Common myeloid progenitor, CD34-positive (primary cell): ENCODE data around the gene FAM184A.

Experiments used
- CTCF ChIA-PET: fragments of 350-600 bp; sonication (Branson Sonifier 250); formaldehyde crosslinking; loops from one replicate; lab custom pipeline; 2021; ENCODE audit warnings: antibody characterized with exemption; lab: Charles Lee
- POLR2A ChIA-PET: fragments of 350-600 bp; sonication (Branson Sonifier 250); formaldehyde crosslinking; loops from one replicate; lab custom pipeline; 2021; ENCODE audit warnings: antibody characterized with exemption; lab: Charles Lee
- DNase-seq, 3 donors: peaks; one replicate each; pipeline versions ENCODE4 v3.0.0 to v3.0.0-alpha.2; 2013
- H3K27ac ChIP-seq, 2 experiments: 1 replicate in 1 of 2; 2 replicates in 1 of 2; pipeline ENCODE4 v1.7.0; 2013; ENCODE audit warnings: inconsistent platforms in 2 of 2, low read length in 2 of 2, mild to moderate bottlenecking in 2 of 2, low read depth in 1 of 2, moderate library complexity in 1 of 2; ENCODE audit not compliant: severe bottlenecking in 2 of 2, insufficient read depth in 1 of 2, poor library complexity in 1 of 2
- H3K27me3 ChIP-seq, 5 experiments: replicated peaks in 2 of 5; 1 replicate in 3 of 5; 2 replicates in 2 of 5; pipeline versions ENCODE4 v1.6.1 to v1.7.0; 2013; ENCODE audit warnings: low read length in 4 of 5, mild to moderate bottlenecking in 2 of 5, moderate library complexity in 2 of 5, inconsistent platforms in 1 of 5; ENCODE audit not compliant: insufficient read depth in 5 of 5, control insufficient read depth in 4 of 5
- H3K36me3 ChIP-seq, 4 experiments: 1 replicate in 2 of 4; 2 replicates in 2 of 4; pipeline versions ENCODE4 v1.6.1 to v1.7.0; 2013; ENCODE audit warnings: low read length in 3 of 4, control low read depth in 1 of 4, mild to moderate bottlenecking in 1 of 4; ENCODE audit not compliant: control insufficient read depth in 4 of 4, insufficient read depth in 4 of 4
- H3K4me1 ChIP-seq, 4 experiments: 1 replicate in 3 of 4; 2 replicates in 1 of 4; pipeline versions ENCODE4 v1.6.1 to v1.7.1; 2013; ENCODE audit warnings: low read length in 3 of 4, mild to moderate bottlenecking in 3 of 4, control low read depth in 1 of 4, inconsistent platforms in 1 of 4, moderate library complexity in 1 of 4; ENCODE audit not compliant: control insufficient read depth in 4 of 4, insufficient read depth in 4 of 4; ENCODE audit errors: control extremely low read depth in 1 of 4
- H3K4me3 ChIP-seq, 7 experiments: 1 replicate in 4 of 7; 2 replicates in 3 of 7; pipeline versions ENCODE4 v1.5.1 to v1.7.0; 2013; ENCODE audit warnings: mild to moderate bottlenecking in 7 of 7, low read length in 6 of 7, moderate library complexity in 6 of 7, inconsistent platforms in 2 of 7, low read depth in 2 of 7, control low read depth in 1 of 7; ENCODE audit not compliant: insufficient read depth in 4 of 7, control insufficient read depth in 1 of 7; ENCODE audit errors: extremely low read depth in 1 of 7
- H3K9me3 ChIP-seq, 5 experiments: 1 replicate in 4 of 5; 2 replicates in 1 of 5; pipeline versions ENCODE4 v1.6.1 to v1.7.1; 2013; ENCODE audit warnings: low read length in 4 of 5, mild to moderate bottlenecking in 2 of 5, inconsistent platforms in 1 of 5, low read depth in 1 of 5, moderate library complexity in 1 of 5; ENCODE audit not compliant: control insufficient read depth in 4 of 5, insufficient read depth in 2 of 5; ENCODE audit errors: control extremely low read depth in 1 of 5
- WGBS: methylation state at CpG from one replicate; pipeline ENCODE4 v1.1.5; 2013; ENCODE audit not compliant: insufficient coverage; 5-methylcytosine and 5-hydroxymethylcytosine counted together

Gene FAM184A

GRCh38 chr6:119043265-119043664 is 35.2 kb downstream of the FAM184A start:
- POLR2A ChIA-PET, result no interaction called here
- H3K9me3 ChIP-seq, result no peaks in the 10 kb centered on the region
- H3K4me1 ChIP-seq, result no peaks in the 10 kb centered on the region
- H3K27me3 ChIP-seq, result no peaks in the 10 kb centered on the region
- CTCF ChIA-PET, result no interaction called here
- H3K4me3 ChIP-seq, result no peak overlapping the region
- no peaks in the 10 kb centered on the region for H3K36me3 ChIP-seq
- WGBS, result no CpG with 5 or more reads among the region's 1 CpG
- H3K27ac ChIP-seq, result no peak overlapping the region
- DNase-seq, result no peak

- 80% methylated on average over 5 of the region's 6 CpGs for WGBS
- Histone ChIP-seq H3K4me3 (no peak overlapping the region), H3K4me1 (no peaks in the 10 kb centered on the region), H3K27me3 (no peaks in the 10 kb centered on the region), H3K36me3 (no peaks in the 10 kb centered on the region), H3K27ac (no peak overlapping the region), H3K9me3 (no peaks in the 10 kb centered on the region)
- ChIA-PET CTCF (no interaction called here), POLR2A (no interaction called here)
- no peak for DNase-seq
Observed at GRCh38 chr6:119040636-119041035, 37.8 kb downstream of the FAM184A start.

GRCh38 chr6:119040229-119040628 is 38.2 kb downstream of the FAM184A start:
- H3K27ac ChIP-seq, result no peak overlapping the region
- no peak overlapping the region for H3K4me3 ChIP-seq
- no peaks in the 10 kb centered on the region for H3K9me3 ChIP-seq
- POLR2A ChIA-PET, result no interaction called here
- CTCF ChIA-PET, result no interaction called here
- H3K36me3 ChIP-seq, result no peaks in the 10 kb centered on the region
- H3K4me1 ChIP-seq, result no peaks in the 10 kb centered on the region
- 94% methylated on average over 8 of the region's 8 CpGs for WGBS
- DNase-seq, result no peak
- no peaks in the 10 kb centered on the region for H3K27me3 ChIP-seq

- Histone ChIP-seq H3K27me3 (no peaks in the 10 kb centered on the region), H3K4me3 (no peak overlapping the region), H3K36me3 (no peaks in the 10 kb centered on the region), H3K9me3 (no peaks in the 10 kb centered on the region), H3K27ac (no peak overlapping the region), H3K4me1 (no peaks in the 10 kb centered on the region)
- peak in 1 of 3 donors; percentile 8 for DNase-seq
- POLR2A ChIA-PET, result no interaction called here
- 100% methylated on average over 1 of the region's 4 CpGs for WGBS
- CTCF ChIA-PET, result no interaction called here
Observed at GRCh38 chr6:119037941-119038623, 40.4 kb downstream of the FAM184A start.

GRCh38 chr6:119037264-119037663 is 41.2 kb downstream of the FAM184A start:
- Histone ChIP-seq H3K27me3 (no peaks in the 10 kb centered on the region), H3K36me3 (no peaks in the 10 kb centered on the region), H3K4me1 (no peaks in the 10 kb centered on the region), H3K27ac (no peak overlapping the region), H3K4me3 (no peak overlapping the region), H3K9me3 (no peaks in the 10 kb centered on the region)
- ChIA-PET POLR2A (no interaction called here), CTCF (no interaction called here)
- DNase-seq, result no peak

- H3K27me3 ChIP-seq, result no peaks in the 10 kb centered on the region
- ChIA-PET CTCF (no interaction called here), POLR2A (no interaction called here)
- H3K4me1 ChIP-seq, result no peaks in the 10 kb centered on the region
- no peak overlapping the region for H3K27ac ChIP-seq
- no peaks in the 10 kb centered on the region for H3K36me3 ChIP-seq
- WGBS, result 67% methylated on average over 3 of the region's 5 CpGs
- H3K9me3 ChIP-seq, result no peaks in the 10 kb centered on the region
- no peak for DNase-seq
- H3K4me3 ChIP-seq, result no peak overlapping the region
Observed at GRCh38 chr6:119036081-119036480, 42.4 kb downstream of the FAM184A start.

GRCh38 chr6:119035459-119035858 is 43.0 kb downstream of the FAM184A start:
- DNase-seq, result no peak
- CTCF ChIA-PET, result no interaction called here
- H3K4me3 ChIP-seq, result no peak overlapping the region
- 98% methylated on average over 5 of the region's 6 CpGs for WGBS
- H3K36me3 ChIP-seq, result no peaks in the 10 kb centered on the region
- H3K9me3 ChIP-seq, result no peaks in the 10 kb centered on the region
- no peak overlapping the region for H3K27ac ChIP-seq
- H3K4me1 ChIP-seq, result no peaks in the 10 kb centered on the region
- H3K27me3 ChIP-seq, result no peaks in the 10 kb centered on the region
- POLR2A ChIA-PET, result no interaction called here
